ENCODE results near the gene TPBG.
A peak's percentile ranks its signal among the peaks of the same experiment; 100 is the strongest.

Gene TPBG

GRCh38 chr6:82363428-82364086 is at the start of gene TPBG:
TPBG (plus strand) TSS chr6:82363817; CDS start chr6:82364962, 1,145 bp downstream.
- peak within 1 kb of the TSS; percentile 83 for H3K4me3 ChIP-seq (ENCODE audit: low read depth, low read length)

- no peak overlapping the region for H3K4me3 ChIP-seq (ENCODE audit: low read depth, low read length)
These were observed 41.2 kb upstream of the TPBG start for GRCh38 chr6:82322386-82322785.

GRCh38 chr6:82329766-82330165 is 33.9 kb upstream of the TPBG start:
- no peak overlapping the region for H3K4me3 ChIP-seq (ENCODE audit: low read depth, low read length)

GRCh38 chr6:82330171-82330804 is 33.3 kb upstream of the TPBG start:
- H3K4me3 ChIP-seq (ENCODE audit: low read depth, low read length): no peak overlapping the region

- no peak overlapping the region for H3K4me3 ChIP-seq (ENCODE audit: low read depth, low read length)
These were observed 32.4 kb upstream of the TPBG start for GRCh38 chr6:82331031-82331773.

GRCh38 chr6:82333781-82334180 is 29.8 kb upstream of the TPBG start:
- no peak overlapping the region for H3K4me3 ChIP-seq (ENCODE audit: low read depth, low read length)

GRCh38 chr6:82337688-82338257 is 25.8 kb upstream of the TPBG start:
- no peak overlapping the region for H3K4me3 ChIP-seq (ENCODE audit: low read depth, low read length)

GRCh38 chr6:82348130-82348529 is 15.5 kb upstream of the TPBG start:
- no peak overlapping the region for H3K4me3 ChIP-seq (ENCODE audit: low read depth, low read length)

- H3K4me3 ChIP-seq (ENCODE audit: low read depth, low read length): no peak overlapping the region
These were observed 9.8 kb upstream of the TPBG start for GRCh38 chr6:82353848-82354247.

- H3K4me3 ChIP-seq (ENCODE audit: low read depth, low read length): no peak overlapping the region
These were observed 3.1 kb upstream of the TPBG start for GRCh38 chr6:82360552-82360951.

- H3K4me3 ChIP-seq (ENCODE audit: low read depth, low read length): no peak overlapping the region
These were observed 2.0 kb upstream of the TPBG start for GRCh38 chr6:82361631-82362030.

GRCh38 chr6:82362144-82362543 is 1.5 kb upstream of the TPBG start:
- no peak overlapping the region for H3K4me3 ChIP-seq (ENCODE audit: low read depth, low read length)

GRCh38 chr6:82362878-82363427 is 664 bp upstream of the TPBG start:
- peak overlapping the region; percentile 83 for H3K4me3 ChIP-seq (ENCODE audit: low read depth, low read length)

GRCh38 chr6:82364087-82365015 is 734 bp downstream of the TPBG start:
- H3K4me3 ChIP-seq (ENCODE audit: low read depth, low read length): peak overlapping the region; percentile 83

GRCh38 chr6:82365016-82365795 is 1.6 kb downstream of the TPBG start:
- H3K4me3 ChIP-seq (ENCODE audit: low read depth, low read length): peak overlapping the region; percentile 83

- no peak overlapping the region for H3K4me3 ChIP-seq (ENCODE audit: low read depth, low read length)
These were observed 4.1 kb downstream of the TPBG start for GRCh38 chr6:82367704-82368103.

- no peak overlapping the region for H3K4me3 ChIP-seq (ENCODE audit: low read depth, low read length)
These were observed 7.2 kb downstream of the TPBG start for GRCh38 chr6:82370788-82371187.

- H3K4me3 ChIP-seq (ENCODE audit: low read depth, low read length): no peak overlapping the region
These were observed 8.4 kb downstream of the TPBG start for GRCh38 chr6:82371799-82372546.

GRCh38 chr6:82372656-82373055 is 9.0 kb downstream of the TPBG start:
- H3K4me3 ChIP-seq (ENCODE audit: low read depth, low read length): no peak overlapping the region

Measured in iPS-11a (cell line).